Measurements from ENCODE around the gene SLC16A12.
"Not testable (repeated sequence)": the region's sequence is repeated elsewhere in the genome, so short reads cannot be mapped to it uniquely, and the experiment has no call there.

Gene SLC16A12

DNA sequence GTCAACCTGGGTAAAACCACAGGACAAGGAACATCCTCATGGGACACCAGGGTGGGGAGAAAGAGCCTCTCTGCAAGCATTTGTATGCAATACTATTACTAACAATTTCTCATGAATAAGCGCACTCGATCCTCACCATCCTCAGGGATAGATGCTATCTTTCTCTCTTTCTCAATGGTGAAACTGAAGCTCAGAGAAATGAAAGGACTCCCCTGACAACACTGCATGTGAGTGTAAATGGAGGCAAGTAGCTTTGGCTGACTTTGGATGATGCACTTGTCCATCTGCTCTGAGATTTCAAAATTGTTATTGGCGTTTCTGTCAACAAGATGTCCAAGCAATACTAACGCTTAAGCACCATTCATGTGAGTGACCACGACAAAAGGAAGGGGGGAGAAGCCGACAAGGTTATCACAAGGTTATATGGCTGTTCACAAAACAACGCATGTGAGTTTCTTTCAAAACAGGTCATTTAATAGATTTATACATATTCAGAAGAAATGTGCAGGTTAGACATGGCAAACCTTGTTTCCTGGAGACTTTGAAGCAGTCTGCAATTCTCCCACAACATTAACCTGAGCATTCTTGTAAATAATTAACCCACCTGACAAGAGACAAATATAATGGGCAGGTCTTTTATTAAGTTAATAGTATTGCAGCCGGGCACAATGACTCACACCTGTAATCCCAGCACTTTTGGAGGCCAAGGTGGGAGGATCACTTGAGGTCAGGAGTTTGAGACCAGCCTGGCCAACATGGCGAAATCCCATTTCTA lies 67.0 kb downstream of the SLC16A12 start:
- DNase-seq, result peak; percentile 58

DNA sequence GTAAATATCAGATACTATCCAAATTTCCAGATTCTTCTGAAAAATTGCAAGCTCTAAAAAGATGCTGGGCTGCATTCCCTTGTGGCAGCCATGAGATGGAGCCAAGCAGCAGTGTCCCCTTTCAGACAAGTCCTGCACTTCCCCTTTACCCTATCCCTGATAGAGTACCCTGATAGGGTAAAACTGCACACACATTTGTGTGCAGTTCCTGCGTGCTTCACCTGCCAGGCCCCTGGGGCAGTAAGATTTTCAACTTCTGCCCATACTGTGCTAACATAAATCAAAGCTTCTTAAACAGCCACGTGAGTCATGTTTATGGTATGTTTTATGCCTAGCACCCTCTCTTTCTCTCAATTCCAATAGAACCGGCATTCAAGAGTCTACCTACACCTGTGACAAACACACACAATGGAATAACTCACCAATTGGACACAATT lies 68.8 kb downstream of the SLC16A12 start:
- DNase-seq, result no peak

DNA sequence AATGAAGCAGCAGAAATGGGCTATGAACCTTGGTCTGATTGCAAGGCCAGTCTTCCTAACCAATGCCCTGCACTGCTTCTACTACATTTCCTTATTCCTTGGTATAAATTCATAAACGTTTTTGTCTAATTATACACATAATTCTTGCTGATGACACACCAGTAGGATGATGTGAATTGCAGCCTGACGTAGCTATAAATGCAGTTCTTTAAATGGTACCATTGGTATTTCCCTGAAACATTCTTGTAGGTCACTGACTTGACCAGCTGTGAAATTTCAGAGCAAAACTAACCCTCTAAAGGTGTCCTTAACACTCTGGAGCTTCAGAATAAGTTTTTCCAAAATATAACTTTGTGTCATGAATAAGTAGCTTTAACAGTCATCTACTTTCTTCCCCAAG lies 70.2 kb downstream of the SLC16A12 start:
- DNase-seq, result no peak

DNA sequence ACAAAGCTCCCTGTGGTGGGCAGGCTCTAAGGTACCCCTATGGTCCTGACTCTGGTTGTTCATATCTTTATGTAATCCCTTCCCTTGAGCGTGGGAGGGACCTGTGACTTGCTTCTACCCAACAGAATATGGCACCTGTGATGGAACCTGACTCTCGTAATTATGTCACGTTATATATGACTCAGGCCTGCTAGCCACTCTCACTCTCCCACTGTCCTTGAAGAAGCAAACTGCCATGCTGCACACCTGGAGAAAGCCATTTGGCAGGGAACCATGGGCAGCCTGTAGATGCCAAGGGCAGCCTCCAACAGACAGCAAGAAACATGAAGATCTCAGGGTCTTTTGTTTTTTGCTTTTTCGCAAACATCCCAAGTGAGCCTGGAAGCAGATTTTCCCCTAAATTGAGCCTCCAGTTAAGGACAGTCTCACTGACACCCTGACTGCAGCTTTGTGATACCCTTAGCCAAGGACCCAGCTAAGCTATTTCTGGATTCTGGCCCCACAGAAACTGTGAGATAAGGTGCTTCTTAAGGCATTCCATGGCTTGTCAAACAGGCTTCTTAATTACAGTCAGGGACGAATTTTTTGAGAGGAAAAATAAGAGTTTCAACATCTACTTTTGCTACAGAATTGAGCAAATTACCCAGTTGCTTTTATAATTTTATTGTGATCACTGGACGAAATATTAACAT lies 71.4 kb downstream of the SLC16A12 start:
- DNase-seq, result no peak

DNA sequence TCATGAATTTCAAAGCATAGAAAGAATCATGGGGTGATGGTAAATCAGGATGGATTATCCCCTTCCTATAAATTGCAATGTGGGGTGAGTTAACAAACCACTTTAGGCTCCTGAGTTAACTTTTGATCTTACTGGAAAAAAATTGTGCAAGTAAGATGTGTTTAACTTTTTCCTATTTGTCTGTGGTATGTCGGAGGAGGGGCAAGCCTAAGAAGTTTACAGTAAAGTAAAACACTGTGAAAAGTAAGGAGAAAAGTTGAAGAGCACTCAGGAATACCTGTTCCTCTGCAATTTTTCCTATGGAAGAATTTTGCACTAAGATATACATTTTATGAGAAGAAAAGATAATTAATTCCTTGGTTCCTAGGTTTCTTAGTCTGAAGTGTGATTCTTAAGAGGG lies 76.6 kb downstream of the SLC16A12 start:
- DNase-seq, result no peak

DNA sequence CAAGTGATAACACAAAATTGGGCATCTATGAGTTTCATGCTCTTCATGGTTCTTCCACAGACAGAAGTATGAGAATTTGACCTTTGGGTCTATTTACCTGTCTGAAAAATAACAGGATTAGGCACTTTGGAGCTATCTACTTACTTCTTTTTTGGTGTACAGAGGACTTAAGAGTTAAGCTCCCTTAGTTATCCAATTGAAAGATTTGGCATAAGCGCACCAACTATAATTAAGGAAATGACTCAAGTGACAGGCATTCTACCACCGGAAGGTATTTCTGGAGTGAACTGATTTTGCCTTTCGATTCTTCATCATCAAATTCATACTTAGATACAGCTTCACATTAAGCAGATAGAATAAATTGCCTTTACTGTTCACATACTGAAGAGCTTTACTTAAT lies 77.1 kb downstream of the SLC16A12 start:
- no peak for DNase-seq

DNA sequence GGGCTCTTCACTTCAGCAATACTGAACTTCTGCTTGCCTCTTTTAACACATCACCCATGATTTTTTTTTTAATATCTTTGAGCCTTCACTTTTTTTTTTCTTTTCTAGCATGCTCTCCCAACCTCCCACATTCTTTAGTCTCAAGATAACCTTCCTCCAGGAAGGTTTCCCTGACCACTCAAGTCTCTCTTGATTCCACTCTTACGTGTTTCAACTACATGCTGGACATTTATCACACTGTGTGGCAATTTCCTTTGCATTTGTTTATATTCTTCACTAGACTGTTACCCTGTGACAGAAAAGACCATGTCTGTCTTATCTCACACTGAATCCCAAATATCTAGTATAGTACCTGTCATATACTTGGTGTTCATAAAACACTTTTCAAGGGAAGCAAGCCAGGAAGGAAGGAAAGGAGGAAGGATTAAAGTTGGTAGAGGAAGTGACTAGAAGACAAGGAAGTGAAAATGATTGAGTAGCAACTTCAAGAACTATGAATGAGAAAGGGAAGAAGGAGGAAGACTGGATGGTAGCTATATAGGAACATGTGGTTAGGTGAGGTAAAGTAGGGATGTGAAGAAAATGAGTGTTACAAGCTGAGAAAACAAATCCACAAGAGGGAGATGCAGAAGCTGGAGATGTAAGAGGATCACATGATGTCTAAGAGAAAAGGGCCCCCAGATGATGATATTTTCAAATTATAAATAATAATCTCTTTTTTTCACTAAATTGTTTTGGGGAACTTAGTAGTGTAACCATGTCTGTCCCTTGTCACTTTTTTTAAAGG lies 80.6 kb downstream of the SLC16A12 start:
- DNase-seq, result no peak

DNA sequence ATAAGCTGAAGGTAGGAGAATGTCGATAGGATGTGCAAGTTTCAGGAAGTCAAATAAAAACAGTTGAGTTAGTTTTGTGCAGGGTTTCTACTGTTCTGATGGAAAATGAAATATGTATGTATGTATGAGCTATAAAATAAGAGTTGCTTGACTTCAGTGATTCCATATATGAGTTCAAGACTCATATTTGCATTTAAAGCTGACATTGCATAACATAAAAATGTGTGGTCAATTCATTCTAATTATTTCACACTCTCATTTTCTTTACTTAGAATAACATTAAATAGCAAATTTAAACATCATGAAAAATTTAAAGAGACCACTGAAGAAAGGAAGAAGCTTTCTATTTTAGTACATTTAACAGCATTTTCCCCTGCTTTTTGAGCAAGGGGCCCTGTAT lies 83.2 kb downstream of the SLC16A12 start:
- DNase-seq, result no peak

DNA sequence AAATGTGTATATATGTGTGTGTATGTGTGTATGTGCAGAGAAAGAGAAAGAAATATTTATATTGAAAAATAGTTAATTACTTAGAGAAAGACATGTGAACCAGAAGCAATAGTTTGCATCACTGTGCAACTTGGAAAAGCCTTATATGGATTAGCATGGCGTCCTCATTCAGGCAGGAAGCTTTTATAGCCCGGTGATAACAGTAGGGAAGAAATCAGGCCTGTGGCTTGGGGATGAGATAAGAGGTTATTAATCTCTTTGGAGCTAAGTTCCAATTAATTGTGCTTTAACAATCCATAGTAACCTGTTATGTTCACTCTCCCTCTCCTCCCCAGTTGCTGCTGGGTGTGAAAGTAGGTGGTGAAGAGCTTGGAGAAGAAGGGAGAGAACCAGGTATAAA lies 84.5 kb downstream of the SLC16A12 start:
- DNase-seq, result no peak

DNA sequence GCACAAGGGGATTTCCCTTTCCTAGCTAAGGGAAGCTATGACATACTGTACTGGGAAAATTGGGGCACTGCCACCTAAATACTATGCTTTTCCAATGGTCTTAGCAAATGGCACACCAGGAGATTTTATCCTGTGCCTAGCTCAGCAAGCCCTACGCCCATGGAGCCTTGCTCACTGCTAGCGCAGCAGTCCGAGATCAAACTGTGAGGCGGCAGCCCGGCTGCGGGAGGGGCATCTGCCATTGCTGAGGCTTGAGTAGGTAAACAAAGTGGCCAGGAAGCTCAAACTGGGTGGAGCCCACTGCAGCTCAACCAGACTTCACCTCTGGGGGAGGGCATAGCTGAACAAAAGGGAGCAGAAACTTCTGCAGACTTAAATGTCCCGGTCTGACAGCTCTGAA lies 90.6 kb downstream of the SLC16A12 start:
- DNase-seq, result not testable (repeated sequence)

DNA sequence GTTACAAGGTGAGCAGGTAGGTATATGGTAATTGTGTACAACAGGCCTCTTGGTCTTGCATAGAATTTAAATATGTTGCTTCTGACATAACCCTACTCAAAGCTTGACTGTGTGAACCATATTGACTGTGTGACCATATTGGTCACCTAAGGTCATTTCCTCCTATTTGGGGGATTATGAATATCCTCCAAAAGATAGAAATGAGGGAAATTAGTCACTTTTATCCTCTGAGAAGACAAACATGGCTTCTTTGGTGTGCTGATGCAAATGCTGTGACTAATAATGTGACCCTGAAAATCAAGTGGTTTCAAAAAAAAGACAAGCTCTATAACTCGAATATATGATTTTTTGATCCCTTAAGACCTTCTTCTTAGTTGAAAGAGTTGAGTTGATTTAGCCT lies 93.1 kb downstream of the SLC16A12 start:
- DNase-seq, result no peak

DNA sequence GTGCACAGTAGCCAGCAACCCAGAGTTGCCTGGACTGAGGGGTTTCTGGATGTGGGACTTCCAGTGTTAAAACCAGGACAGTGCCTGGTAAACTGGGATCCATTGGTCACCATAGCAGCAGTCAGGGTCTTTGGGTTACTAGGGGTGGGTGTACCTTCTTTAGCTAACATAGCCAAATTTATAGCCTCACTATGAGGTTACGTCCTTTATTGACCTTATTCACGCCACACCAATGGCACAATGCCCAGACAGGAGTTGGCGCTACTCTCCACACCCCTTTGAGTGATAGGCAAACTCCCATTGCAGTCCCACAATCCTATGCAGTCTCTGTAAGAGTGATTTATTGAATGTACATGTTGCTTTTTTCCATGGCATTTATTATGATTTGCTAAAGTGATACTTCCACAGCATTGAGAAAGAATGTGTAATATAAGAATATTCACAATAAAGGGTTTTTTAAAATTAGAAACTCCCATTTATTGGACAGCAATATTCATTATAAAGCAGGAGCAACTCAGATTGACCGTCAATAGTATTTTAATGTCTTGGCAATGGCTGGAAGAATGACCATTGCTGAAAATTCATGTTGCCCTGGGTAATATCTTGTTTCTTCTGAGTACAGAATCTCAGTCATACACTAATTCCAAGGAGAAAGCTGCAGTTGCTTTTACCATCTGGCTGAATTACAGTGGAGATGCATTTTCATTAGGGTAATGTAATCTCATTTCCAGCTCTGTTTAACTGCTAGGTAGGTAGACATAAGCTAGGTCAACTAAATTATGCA lies 95.0 kb downstream of the SLC16A12 start:
- no peak for DNase-seq

DNA sequence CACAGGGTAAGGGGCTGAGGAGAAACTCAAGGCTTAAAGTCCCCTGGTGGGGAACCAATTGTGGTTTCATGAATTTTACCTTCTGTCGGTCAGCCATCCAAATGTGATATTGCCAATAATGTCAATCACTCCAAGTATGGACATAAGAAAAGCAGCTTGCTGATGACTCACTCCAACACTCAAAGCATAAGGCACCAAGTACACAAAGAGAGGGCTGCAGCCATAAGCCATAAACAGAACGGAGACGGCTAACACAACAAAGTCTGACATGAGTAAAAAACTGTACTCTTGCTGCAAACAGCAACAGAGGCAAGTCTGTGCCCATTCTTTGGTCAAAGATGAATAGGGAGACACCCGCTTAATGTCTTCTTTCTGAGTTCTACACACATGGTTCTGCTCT lies 96.9 kb downstream of the SLC16A12 start:
- DNase-seq, result no peak

DNA sequence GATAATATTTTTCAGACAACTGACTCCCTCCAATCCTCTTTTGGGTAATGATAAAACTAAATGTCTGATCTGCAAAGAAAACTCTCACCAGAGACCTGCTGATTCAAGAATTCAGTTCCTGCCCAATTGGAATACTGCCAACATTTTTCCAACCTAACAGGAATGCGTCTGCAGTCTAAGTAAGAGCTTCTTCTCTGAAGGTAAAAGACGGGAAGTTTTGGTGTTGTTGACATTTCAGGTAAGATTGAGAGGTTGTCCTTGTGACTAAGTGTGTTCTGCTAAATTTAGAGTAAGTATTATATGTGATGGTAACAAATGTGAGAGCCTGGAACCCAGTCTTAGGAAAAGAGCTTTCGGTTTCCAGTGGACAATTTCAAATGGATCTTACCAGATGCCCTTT lies 103.4 kb downstream of the SLC16A12 start:
- no peak for DNase-seq

DNA sequence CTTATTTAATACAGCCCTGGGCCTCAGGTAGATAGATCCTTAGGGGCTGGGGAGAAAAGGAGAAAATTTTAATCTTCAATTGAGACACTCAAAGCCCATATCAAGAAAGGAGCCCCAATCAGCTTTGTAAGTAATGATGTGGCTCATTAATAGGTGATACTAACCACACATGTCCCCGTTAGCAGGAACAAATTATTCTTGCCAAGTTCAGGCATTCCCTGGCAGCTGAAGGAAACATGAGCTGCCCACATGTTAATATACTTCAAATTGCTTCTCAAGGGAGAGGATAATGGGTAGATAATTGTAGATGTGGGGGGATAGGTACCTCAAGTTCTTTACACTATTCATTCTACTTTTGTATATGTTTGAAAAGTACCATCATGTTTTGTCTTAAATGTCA lies 106.5 kb downstream of the SLC16A12 start:
- DNase-seq, result no peak

DNA sequence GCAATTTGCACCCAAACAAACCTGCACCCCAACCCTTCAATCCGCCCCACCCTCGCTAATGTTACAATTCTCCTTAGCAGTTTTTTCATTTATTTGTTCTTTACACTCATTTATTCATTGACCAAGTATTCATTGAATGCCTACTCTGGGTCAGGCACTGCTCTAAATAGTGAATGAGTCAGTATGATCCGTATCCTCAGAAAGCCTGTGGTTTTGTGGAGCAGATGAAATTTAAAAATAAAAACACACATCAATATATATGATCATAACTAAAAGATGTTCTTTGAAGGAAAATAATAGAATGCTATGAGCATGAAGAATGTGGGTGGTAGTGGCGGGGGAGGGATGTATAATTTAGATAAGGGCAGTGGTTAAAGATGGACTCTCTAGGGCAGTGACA lies 107.8 kb downstream of the SLC16A12 start:
- DNase-seq, result no peak

DNA sequence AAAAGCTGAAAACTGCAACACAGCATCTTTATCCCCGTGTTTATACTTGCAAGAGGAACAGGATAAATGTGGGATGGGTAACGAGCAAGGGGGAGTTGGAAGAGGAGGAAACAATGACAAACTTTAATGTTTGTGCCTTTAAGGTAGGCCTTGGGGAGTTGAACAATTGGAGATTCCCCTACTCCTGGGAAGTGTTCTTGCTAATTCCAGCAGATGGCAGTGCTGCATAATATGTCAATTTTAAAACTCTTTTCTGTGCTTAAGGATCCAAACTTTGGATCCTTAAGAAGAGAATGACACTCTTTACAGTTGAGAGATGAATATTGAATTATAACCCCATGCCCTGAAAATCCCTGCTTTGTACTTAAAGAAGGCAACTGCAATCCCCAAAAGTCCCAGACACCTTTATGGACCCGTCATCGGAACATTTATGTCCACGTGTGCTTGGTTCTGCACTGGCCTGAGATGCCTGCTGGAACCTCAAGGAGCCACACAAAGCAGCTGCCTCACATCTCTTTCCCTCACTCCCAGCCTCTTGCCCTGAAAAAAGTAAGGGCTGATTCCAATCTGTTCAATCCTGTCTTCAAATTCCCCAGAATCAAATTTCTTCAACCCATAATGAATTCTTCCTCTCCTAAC lies 109.0 kb downstream of the SLC16A12 start:
- DNase-seq, result peak; percentile 56

DNA sequence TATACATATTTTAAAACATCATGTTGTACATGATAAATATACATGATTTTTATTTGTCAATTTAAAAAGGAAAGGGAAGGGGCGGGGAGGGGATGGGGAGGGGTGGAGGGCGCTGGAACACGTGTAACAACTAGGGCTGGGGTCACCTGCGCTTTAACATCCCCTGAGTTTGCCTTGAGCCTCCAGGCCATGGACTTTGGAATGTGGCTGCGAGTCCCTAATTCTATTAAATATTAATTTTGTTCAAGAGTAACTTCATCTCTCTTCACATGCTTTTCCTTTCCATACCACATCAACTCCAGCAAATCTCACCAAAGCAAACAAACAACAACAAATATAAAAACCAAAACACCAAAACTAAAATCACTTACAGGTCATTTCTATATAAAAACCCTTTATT lies 110.4 kb downstream of the SLC16A12 start:
- DNase-seq, result no peak

DNA sequence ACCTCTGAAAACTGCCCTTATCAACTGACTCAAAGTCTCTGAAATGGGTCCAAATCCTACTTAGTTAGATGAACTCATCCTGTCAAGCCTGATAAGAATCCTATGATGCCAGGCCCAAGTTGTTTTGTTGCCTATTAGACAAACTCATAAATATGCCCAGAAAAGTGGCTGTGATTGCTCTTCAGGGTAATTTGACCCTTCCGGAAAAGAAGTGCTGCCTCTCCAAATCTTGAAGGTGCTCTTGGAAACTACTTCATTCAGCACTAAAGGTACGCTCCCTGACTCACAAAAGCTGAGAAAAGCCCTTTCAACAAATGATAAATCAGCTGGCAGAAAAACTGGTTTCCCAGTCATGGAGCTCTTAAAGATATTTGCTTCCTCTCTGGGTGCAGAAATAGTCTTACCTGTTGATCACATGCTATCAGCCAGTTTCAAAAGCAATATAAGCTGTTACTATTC lies 114.3 kb downstream of the SLC16A12 start:
- DNase-seq, result no peak

DNA sequence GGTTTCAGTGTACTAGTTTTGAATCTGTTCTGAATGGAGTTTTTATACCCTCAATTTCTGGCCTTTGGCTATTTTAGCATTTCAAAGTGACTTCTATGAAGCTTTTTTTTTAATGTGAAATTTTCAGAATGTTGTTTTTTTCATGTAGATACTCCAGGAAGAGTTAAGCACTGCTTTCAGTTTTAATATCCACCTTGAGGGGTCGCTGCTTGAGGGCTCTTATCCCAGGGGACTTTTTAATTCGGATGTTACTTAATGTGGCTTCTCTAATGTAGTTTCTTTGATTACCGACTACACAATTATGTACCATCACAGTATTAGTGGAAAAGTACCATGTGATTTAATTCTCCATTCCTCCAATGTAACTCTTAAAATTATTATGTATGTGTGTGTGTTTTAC lies 115.8 kb downstream of the SLC16A12 start:
- DNase-seq, result no peak

DNA sequence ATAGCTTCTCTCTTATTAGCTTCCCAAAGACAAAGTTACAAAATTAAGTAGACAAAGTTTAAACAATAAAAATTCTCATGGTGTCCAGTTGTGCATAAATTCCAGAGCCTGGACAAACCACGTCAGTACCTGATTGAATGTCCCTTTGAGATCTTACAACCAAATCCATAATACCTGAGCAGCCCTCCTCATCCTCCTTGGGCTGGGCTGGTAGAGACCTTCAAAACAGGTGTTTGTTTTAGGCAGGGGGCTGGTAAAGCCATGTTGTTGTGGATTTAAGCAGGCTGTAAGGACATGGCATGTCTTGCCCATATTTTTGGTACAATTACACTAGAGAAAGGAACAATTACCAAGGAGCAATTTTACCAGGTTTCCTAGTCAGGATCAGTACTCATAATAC lies 118.9 kb downstream of the SLC16A12 start:
- DNase-seq, result no peak

Data from retina (tissue), 1 donor.